ENCODE measurements around the gene NPLOC4.

DNA sequence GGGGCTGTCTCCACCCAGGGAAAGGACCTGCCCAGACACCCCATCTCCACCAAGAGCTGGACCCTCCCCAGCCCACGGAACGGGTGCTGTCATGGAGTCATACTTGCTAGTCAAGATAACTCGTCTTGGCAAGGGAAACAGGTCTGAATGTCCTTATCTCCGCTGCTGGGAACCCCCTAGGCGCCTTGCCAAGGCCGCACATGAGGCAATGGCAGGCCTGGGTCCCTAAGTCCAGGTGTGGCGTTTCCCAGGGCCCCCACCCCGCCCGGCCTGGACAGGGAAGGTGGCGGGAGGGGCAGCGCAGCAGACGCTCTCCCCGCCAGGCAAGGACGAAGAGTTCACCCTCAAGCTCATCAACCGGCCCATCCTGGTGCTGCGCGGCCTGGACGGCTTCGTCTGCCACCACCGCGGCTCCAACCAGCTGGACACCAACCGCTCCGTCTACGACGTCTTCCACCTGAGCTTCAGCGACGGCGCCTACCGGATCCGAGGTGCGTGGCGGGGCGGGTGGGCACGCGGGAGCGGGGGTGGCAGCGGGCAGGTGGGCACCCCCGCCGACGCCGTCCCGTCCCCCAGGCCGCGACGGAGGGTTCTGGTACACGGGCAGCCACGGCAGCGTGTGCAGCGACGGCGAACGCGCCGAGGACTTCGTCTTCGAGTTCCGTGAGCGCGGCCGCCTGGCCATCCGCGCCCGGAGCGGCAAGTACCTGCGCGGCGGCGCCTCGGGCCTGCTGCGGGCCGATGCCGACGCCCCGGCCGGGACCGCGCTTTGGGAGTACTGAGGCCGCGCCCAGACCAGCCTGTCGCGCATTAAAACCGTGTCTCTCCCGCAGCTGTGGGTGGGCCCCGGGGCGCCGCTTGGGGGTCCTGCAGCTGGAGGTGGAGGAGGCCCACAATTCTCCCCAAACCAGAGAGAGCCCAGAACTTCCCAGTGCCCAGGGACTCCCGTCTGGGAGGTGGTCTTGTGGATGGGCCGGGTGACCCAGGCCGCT lies 100.3 kb downstream of the NPLOC4 start:
- no peak for TF ChIP-seq EZH2 (IDR thresholded peaks at IDR 0.05; ENCODE audit: low read depth)
- TF ChIP-seq, protein P1, sequence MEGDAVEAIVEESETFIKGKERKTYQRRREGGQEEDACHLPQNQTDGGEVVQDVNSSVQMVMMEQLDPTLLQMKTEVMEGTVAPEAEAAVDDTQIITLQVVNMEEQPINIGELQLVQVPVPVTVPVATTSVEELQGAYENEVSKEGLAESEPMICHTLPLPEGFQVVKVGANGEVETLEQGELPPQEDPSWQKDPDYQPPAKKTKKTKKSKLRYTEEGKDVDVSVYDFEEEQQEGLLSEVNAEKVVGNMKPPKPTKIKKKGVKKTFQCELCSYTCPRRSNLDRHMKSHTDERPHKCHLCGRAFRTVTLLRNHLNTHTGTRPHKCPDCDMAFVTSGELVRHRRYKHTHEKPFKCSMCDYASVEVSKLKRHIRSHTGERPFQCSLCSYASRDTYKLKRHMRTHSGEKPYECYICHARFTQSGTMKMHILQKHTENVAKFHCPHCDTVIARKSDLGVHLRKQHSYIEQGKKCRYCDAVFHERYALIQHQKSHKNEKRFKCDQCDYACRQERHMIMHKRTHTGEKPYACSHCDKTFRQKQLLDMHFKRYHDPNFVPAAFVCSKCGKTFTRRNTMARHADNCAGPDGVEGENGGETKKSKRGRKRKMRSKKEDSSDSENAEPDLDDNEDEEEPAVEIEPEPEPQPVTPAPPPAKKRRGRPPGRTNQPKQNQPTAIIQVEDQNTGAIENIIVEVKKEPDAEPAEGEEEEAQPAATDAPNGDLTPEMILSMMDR (conservative IDR thresholded peaks at IDR 0.05), result no peak
